Right lobe of liver (tissue), 6 donors: ENCODE data around the gene DCHS2. TPM values are rescaled to one million over a fixed set of nuclear protein-coding genes. Genes with fewer than 3 reads are reported as not detected.
A peak's percentile ranks its signal among the peaks of the same experiment; 100 is the strongest.

Experiments used
- ATAC-seq, 4 donors: fragments of 200-7000 bp; cut with Tn5 transposase; one replicate each; pipeline ENCODE4 v1.9.1; 2020; ENCODE audit warnings: mild to moderate bottlenecking in 4 of 4, moderate library complexity in 4 of 4
- DNase-seq, 3 donors: peaks; one replicate each; pipeline ENCODE4 v3.0.0-alpha.2; 2020
- H3K27ac ChIP-seq, 3 donors: fragments of 200-600 bp; one replicate each; pipeline ENCODE4 v1.8.0; 2022
- H3K27me3 ChIP-seq, 2 donors: fragments of 200-600 bp; one replicate each; pipeline ENCODE4 v1.8.0; 2022
- H3K36me3 ChIP-seq, 4 donors: fragments of 200-600 bp; sonication (generic) in 1 of 4; one replicate each; pipeline versions ENCODE4 v1.5.1 to v1.8.0; 2017 to 2022; ENCODE audit warnings: control low read depth in 1 of 4
- H3K4me1 ChIP-seq, 4 donors: fragments of 200-600 bp; sonication (generic) in 1 of 4; one replicate each; pipeline versions ENCODE4 v1.5.1 to v1.8.0; 2017 to 2022; ENCODE audit warnings: control low read depth in 1 of 4
- H3K4me3 ChIP-seq, 3 donors: fragments of 200-600 bp; one replicate each; pipeline ENCODE4 v1.8.0; 2022
- H3K9me3 ChIP-seq, 4 donors: fragments of 200-600 bp; sonication (generic) in 1 of 4; one replicate each; pipeline versions ENCODE4 v1.5.1 to v1.8.0; 2017 to 2022; ENCODE audit warnings: control low read depth in 1 of 4
- POLR2A ChIP-seq: fragments of 450-650 bp; IDR thresholded peaks from one replicate; pipeline ENCODE4 v1.6.1; 2017; ENCODE audit warnings: antibody characterized with exemption, mild to moderate bottlenecking
- WGBS: methylation state at CpG from one replicate; pipeline ENCODE4 v1.1.6; 2018; ENCODE audit warnings: low coverage, low lambda C conversion rate; ENCODE audit not compliant: insufficient coverage; ENCODE audit errors: missing lambda C conversion rate; 5-methylcytosine and 5-hydroxymethylcytosine counted together
- intact Hi-C, 2 donors: fragments of 100-400 bp; cut with DNase I; formaldehyde crosslinking; loops; one replicate each; pipeline versions ENCODE4 v1.11.2 to v1.14.1; 2022
- total RNA-seq, 6 experiments: library from RNA; depleted of rRNA in 2 of 6; stranded (reverse); fragments of >200 nt in 2 of 6; fragmentation: NEBNext Ultra II Directional in 3 of 6; extraction: Animal tissue kit (Norgen Biotek cat#: 25700) in 3 of 6; gene quantifications; one replicate each; pipeline versions ENCODE4 v1.1.0 to v1.2.4, GENCODE V29; 2016 to 2023
- TF ChIP-seq, protein P1 (sequence below), 4 donors: fragments of 200-600 bp in 3 of 4; fragments of 450-650 bp in 1 of 4; IDR thresholded peaks; one replicate each; pipeline versions ENCODE4 v1.5.1 to v1.8.0; 2016 to 2022; ENCODE audit warnings: antibody characterized with exemption in 4 of 4, mild to moderate bottlenecking in 2 of 4
- donor health status: DM: no; HTN: yes; CAD: no.
- donor health status: DM: no; HTN: no; CAD: no.
- donor health status: DM: no; HTN: no; CAD: no.
- donor health status: DM: no; HTN: yes; CAD: no.
- donor health status: DM: no; HTN: yes; CAD: no.

Gene DCHS2
- total RNA-seq, 6 experiments from 2014 or later: 0.07 to 0.37 (median 0.12) TPM; not detected in 1

DNA sequence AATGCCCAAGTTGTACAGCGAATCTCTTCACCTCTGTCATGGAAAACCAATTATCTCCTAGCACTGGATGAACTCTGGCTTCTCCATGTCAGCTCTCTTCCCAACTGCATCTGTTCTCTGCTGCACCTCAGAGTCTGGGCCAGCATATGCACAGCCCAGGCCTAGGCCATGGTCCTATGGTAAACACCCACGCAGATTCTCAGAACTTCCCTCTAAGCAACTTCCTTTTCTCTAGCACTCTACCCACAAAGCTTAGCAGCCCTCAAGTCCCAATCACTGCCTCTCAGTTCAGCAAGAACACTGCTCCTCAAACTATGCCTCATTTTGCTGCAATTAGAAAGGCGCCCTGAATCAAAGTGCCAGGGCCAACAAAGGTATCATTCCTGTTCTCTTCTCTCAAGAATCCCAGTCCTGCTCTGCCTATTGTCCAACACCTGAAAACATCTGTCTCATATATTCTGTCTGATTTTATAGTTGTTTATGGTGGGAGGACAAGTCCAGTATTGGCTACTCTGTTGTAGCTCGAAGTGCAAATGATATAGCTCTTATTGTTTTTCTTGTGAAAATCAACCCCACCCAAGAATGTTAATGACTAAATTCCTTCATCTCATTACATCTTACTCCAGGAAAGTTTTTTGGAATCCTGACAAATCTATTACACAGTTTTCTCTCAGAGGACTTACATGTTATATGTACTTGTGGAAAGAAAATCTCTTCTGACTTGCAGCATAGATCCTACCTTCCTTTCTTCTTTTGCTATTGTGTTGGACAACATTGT lies 85.4 kb downstream of the DCHS2 start:
- DNase-seq (no peak), ATAC-seq (peak in 2 of 4 donors; percentile 21 to 53)
- Histone ChIP-seq H3K27ac (no peak overlapping the region), H3K9me3 (no peaks in the 10 kb centered on the region), H3K4me1 (no peaks in the 10 kb centered on the region), H3K36me3 (no peaks in the 10 kb centered on the region), H3K4me3 (no peak overlapping the region), H3K27me3 (no peaks in the 10 kb centered on the region)
- TF ChIP-seq, protein P1, sequence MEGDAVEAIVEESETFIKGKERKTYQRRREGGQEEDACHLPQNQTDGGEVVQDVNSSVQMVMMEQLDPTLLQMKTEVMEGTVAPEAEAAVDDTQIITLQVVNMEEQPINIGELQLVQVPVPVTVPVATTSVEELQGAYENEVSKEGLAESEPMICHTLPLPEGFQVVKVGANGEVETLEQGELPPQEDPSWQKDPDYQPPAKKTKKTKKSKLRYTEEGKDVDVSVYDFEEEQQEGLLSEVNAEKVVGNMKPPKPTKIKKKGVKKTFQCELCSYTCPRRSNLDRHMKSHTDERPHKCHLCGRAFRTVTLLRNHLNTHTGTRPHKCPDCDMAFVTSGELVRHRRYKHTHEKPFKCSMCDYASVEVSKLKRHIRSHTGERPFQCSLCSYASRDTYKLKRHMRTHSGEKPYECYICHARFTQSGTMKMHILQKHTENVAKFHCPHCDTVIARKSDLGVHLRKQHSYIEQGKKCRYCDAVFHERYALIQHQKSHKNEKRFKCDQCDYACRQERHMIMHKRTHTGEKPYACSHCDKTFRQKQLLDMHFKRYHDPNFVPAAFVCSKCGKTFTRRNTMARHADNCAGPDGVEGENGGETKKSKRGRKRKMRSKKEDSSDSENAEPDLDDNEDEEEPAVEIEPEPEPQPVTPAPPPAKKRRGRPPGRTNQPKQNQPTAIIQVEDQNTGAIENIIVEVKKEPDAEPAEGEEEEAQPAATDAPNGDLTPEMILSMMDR (IDR thresholded peaks at IDR 0.05): no peak
- no peak for TF ChIP-seq POLR2A
- intact Hi-C loops: loop anchor here in 1 of 2 donors (5.0 kb wide), 1 partner anchor 96 kb away; no protein-coding TSS in a partner anchor
- WGBS: 65% methylated on average over 4 of the region's 4 CpGs

DNA sequence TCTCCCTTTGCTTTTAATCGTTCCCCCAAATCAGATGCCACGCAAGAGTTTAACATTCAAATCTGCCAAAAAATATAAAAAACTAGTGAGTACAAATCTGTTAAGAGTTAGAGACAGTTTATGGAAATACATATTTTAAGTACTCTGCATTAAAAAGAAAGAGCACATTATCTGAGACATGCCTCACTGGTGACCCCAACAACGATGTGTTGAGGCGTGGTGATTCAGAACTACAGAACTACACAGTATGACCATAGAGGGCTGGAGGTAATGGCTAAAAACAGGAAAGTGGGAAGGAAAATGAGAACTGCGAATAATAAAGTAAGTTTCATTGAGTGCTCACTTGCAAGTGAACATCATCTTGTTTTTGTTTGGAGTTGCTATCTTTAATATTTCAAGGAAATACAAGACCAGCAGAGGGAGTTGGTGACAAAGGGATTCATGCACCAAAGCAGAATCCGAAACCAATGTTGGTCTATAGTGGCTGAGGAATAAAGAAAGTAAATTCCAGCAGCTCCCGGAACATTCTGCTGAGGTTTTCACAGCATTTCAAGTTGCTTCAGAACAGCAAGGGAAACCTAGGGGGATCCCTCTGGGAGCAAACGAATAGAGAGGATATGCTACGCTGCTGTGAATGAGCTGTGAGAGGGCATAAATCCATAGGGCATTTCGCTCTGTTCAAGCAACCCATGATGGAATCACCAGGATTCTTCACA lies 92.2 kb downstream of the DCHS2 start:
- ATAC-seq: peak; percentile 80 to 98 (median 90)

DNA sequence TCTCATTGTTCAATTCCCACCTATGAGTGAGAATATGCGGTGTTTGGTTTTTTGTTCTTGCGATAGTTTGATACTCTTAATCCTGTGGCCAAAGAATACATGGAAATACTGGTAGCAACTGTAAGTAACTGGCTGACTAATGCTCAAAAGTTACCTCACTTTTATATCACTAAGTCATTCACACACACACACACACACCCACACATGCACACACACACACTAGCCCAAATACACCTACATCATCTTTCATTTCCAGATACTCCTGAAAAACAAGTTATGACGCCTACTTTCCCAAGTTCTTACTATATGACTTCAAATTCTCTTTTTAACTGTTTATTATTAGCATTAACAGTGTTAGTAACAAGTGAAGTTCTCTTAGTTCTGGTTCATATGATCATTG lies 101.3 kb downstream of the DCHS2 start:
- Histone ChIP-seq H3K27me3 (no peaks in the 10 kb centered on the region), H3K9me3 (no peaks in the 10 kb centered on the region), H3K4me1 (no peaks in the 10 kb centered on the region), H3K36me3 (no peaks in the 10 kb centered on the region), H3K4me3 (no peak overlapping the region), H3K27ac (no peak overlapping the region)
- no peak for ATAC-seq
- DNase-seq: no peak
- 90% methylated on average over 3 of the region's 3 CpGs for WGBS
- TF ChIP-seq, protein P1 (IDR thresholded peaks at IDR 0.05): no peak
- TF ChIP-seq POLR2A: no peak
- intact Hi-C loops: loop anchor here in 1 of 2 donors (10.0 kb wide), 1 partner anchor 114 kb away; no protein-coding TSS in a partner anchor

More for the DNA sequence above, 92.2 kb downstream of the DCHS2 start:
- H3K27me3 ChIP-seq: no peaks in the 10 kb centered on the region
- H3K9me3 ChIP-seq: no peaks in the 10 kb centered on the region
- no peak overlapping the region for H3K27ac ChIP-seq
- no peak for DNase-seq
- intact Hi-C loops: loop anchor here in 1 of 2 donors (10.0 kb wide), 1 partner anchor 105 kb away; no protein-coding TSS in a partner anchor
- H3K4me3 ChIP-seq: peak overlapping the region in 1 of 3 donors; percentile 19
- H3K36me3 ChIP-seq: no peaks in the 10 kb centered on the region
- WGBS: 41% methylated on average over 10 of the region's 10 CpGs
- H3K4me1 ChIP-seq: no peaks in the 10 kb centered on the region
- TF ChIP-seq, protein P1 (IDR thresholded peaks at IDR 0.05): peak; percentile 51 to 63 (median 58)
- no peak for TF ChIP-seq POLR2A

DNA sequence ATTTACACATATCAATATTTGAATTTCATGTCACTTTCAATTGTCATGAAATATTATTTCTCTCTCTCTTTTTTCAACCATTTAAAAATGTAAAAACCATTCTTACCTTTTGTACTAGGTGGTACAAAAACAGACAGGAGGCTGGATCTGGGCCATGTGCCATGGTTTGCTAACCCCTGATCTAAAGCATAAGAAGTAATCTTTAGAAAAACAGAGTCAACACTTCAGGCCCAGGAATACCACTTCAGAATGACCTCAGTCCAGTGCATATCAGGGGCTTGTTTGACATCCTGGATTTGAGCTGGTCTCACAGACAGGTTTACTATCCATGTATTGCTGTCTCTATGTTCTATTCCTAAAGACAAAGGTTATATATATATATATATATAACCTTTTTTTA lies 102.5 kb downstream of the DCHS2 start:
- no peak for TF ChIP-seq POLR2A
- TF ChIP-seq, protein P1 (IDR thresholded peaks at IDR 0.05): no peak
- DNase-seq (no peak), ATAC-seq (no peak)
- no peaks in the 10 kb centered on the region for H3K27me3 ChIP-seq
- H3K27ac ChIP-seq: no peak overlapping the region
- H3K4me3 ChIP-seq: no peak overlapping the region
- H3K36me3 ChIP-seq: no peaks in the 10 kb centered on the region
- H3K4me1 ChIP-seq: no peaks in the 10 kb centered on the region
- intact Hi-C loops: no loop called here
- H3K9me3 ChIP-seq: no peaks in the 10 kb centered on the region
